ENCODE measurements around the gene PERM1. TPM values are rescaled to one million over a fixed set of nuclear protein-coding genes. Genes with fewer than 3 reads are reported as not detected.

PERM1 gene
- total RNA-seq, 1 experiment from 2014 or later: 0.18 TPM

- no TSS peak for BruUV-seq (replicated peaks)
- Histone ChIP-seq H3K36me3 (ENCODE audit: control insufficient read depth, insufficient read depth, low read length) (no peaks in the 10 kb centered on the region), H3K27me3 (replicated peaks; ENCODE audit: control insufficient read depth, insufficient read depth, low read length) (no peaks in the 10 kb centered on the region), H3K9me3 (no peaks in the 10 kb centered on the region), H3K4me3 (ENCODE audit: low read depth, low read length) (no peak overlapping the region), H3K4me1 (peaks cover 5% of the 10 kb centered on the region; the same call in 1 of the 2 replicates)
- POLR2A ChIA-PET: no interaction called here
- CTCF ChIA-PET: no interaction called here
- Mint-ChIP-seq H3K4me1 (ENCODE audit: low read depth, unreplicated experiment) (peaks cover 11% of the 10 kb centered on the region), H3K4me3 (ENCODE audit: unreplicated experiment) (no peak overlapping the region), H3K27me3 (ENCODE audit: insufficient read depth, unreplicated experiment) (no peaks in the 10 kb centered on the region), H3K9me3 (ENCODE audit: unreplicated experiment) (no peaks in the 10 kb centered on the region), H3K27ac (ENCODE audit: unreplicated experiment) (no peak overlapping the region), H3K36me3 (ENCODE audit: insufficient read depth, unreplicated experiment) (peaks cover 9% of the 10 kb centered on the region)
- TF ChIP-seq CTCF (IDR thresholded peaks at IDR 0.05; ENCODE audit: insufficient read depth in 1 of 2, low read depth in 1 of 2, low read length in 1 of 2, severe bottlenecking in 1 of 2, unreplicated experiment in 1 of 2): no peak
- intact Hi-C loops (cut with micrococcal nuclease; ENCODE audit: unreplicated experiment): no loop called here
- DNase-seq: no peak
Observed at GRCh38 chr1:973459-974292, 8.2 kb downstream of the PERM1 start.

GRCh38 chr1:972726-973458, 9.0 kb downstream of the PERM1 start:
- intact Hi-C loops (cut with micrococcal nuclease; ENCODE audit: unreplicated experiment): no loop called here
- no peak for DNase-seq
- Mint-ChIP-seq H3K27me3 (ENCODE audit: insufficient read depth, unreplicated experiment) (no peaks in the 10 kb centered on the region), H3K4me1 (ENCODE audit: low read depth, unreplicated experiment) (peaks cover 5% of the 10 kb centered on the region), H3K4me3 (ENCODE audit: unreplicated experiment) (no peak overlapping the region), H3K9me3 (ENCODE audit: unreplicated experiment) (no peaks in the 10 kb centered on the region), H3K27ac (ENCODE audit: unreplicated experiment) (no peak overlapping the region), H3K36me3 (ENCODE audit: insufficient read depth, unreplicated experiment) (peaks cover 2% of the 10 kb centered on the region)
- BruUV-seq (replicated peaks): no TSS peak
- POLR2A ChIA-PET: no interaction called here
- Histone ChIP-seq H3K9me3 (no peaks in the 10 kb centered on the region), H3K4me3 (ENCODE audit: low read depth, low read length) (no peak overlapping the region), H3K4me1 (peaks cover 5% of the 10 kb centered on the region; the same call in 1 of the 2 replicates), H3K27me3 (replicated peaks; ENCODE audit: control insufficient read depth, insufficient read depth, low read length) (no peaks in the 10 kb centered on the region), H3K36me3 (ENCODE audit: control insufficient read depth, insufficient read depth, low read length) (no peaks in the 10 kb centered on the region)
- no peak for TF ChIP-seq CTCF (IDR thresholded peaks at IDR 0.05; ENCODE audit: insufficient read depth in 1 of 2, low read depth in 1 of 2, low read length in 1 of 2, severe bottlenecking in 1 of 2, unreplicated experiment in 1 of 2)
- CTCF ChIA-PET: no interaction called here

GRCh38 chr1:971751-972506, 10.0 kb downstream of the PERM1 start:
- ChIA-PET POLR2A (no interaction called here), CTCF (no interaction called here)
- no peak overlapping the region for H3K4me3 Mint-ChIP-seq (ENCODE audit: unreplicated experiment)
- H3K36me3 Mint-ChIP-seq (ENCODE audit: insufficient read depth, unreplicated experiment): no peaks in the 10 kb centered on the region
- Histone ChIP-seq H3K36me3 (ENCODE audit: control insufficient read depth, insufficient read depth, low read length) (no peaks in the 10 kb centered on the region), H3K9me3 (no peaks in the 10 kb centered on the region), H3K4me1 (peaks cover 5% of the 10 kb centered on the region; the same call in 1 of the 2 replicates), H3K4me3 (ENCODE audit: low read depth, low read length) (no peak overlapping the region), H3K27me3 (replicated peaks; ENCODE audit: control insufficient read depth, insufficient read depth, low read length) (no peaks in the 10 kb centered on the region)
- H3K9me3 Mint-ChIP-seq (ENCODE audit: unreplicated experiment): no peaks in the 10 kb centered on the region
- DNase-seq: no peak
- H3K27ac Mint-ChIP-seq (ENCODE audit: unreplicated experiment): no peak overlapping the region
- H3K4me1 Mint-ChIP-seq (ENCODE audit: low read depth, unreplicated experiment): peaks cover 5% of the 10 kb centered on the region
- no peak for TF ChIP-seq CTCF (IDR thresholded peaks at IDR 0.05; ENCODE audit: insufficient read depth in 1 of 2, low read depth in 1 of 2, low read length in 1 of 2, severe bottlenecking in 1 of 2, unreplicated experiment in 1 of 2)
- no TSS peak for BruUV-seq (replicated peaks)
- H3K27me3 Mint-ChIP-seq (ENCODE audit: insufficient read depth, unreplicated experiment): no peaks in the 10 kb centered on the region
- intact Hi-C loops (cut with micrococcal nuclease; ENCODE audit: unreplicated experiment): no loop called here
